Measurements from ENCODE around the gene TMEM190. TPM values are rescaled to one million over a fixed set of nuclear protein-coding genes. Genes with fewer than 3 reads are reported as not detected.

Gene TMEM190
- total and polyA plus RNA-seq, 2 of the 8 experiments (the other 6 are each of a cell fraction or from before 2014, with no cell fraction given) = 1.6 TPM; not detected in 1

DNA sequence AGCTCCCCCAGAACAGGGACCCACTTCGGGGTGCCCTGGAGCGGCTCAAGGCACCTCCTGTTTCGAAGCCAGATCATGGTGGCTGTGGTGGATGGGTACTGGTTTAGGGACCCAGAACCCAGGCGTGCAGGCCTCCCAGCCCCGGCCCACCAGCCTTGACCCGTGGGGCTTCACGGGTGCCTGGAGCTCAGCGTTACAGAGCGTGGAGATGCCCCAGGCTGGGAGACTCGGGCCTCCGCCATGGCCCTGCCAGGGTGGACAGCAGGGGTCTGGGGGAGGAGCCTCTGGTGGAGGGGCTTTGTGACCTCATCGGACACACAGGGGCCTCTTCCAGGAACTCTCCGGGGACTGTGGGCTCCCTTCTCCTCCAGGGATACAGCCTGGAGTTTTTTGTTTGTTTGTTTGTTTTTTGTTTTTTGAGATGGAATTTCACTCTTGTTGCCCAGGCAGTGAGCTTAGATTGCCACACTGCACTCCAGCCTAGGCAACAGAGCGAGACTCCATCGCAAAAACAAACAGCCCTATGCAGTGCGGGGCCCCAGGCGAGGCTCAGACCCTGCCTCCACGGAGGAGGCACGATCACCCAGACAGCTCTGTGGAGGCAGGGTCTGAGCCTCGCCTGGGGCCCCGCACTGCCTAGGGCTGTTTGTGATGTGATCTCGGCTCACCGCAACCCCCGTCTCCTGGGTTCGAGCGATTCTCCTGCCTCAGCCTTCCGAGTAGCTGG is 13.5 kb upstream of the TMEM190 start, which contains the start of gene GARIN5B (continued):
- TF ChIP-seq GTF2F1 (IDR thresholded peaks at IDR 0.05; ENCODE audit: borderline replicate concordance, low read depth, low read length) (no peak), RAD21 (IDR thresholded peaks at IDR 0.05 in 1 of 2, conservative IDR thresholded peaks at IDR 0.05 in 1 of 2; ENCODE audit: low read depth in 2 of 2, low read length in 2 of 2) (no peak), EGR1 (IDR thresholded peaks at IDR 0.05; ENCODE audit: borderline replicate concordance, low read depth, low read length) (no peak), HDAC6 (IDR thresholded peaks at IDR 0.05; ENCODE audit: low read depth, low read length) (no peak)
